CD4-positive, alpha-beta T cell (primary cell): ENCODE data around the gene FAM131A. TPM values are rescaled to one million over a fixed set of nuclear protein-coding genes. Genes with fewer than 3 reads are reported as not detected.
A peak's percentile ranks its signal among the peaks of the same experiment; 100 is the strongest.

ENCODE experiments used
- ATAC-seq: fragments of 200-7000 bp; cut with Tn5 transposase; one replicate; pipeline ENCODE4 v1.10.0; 2022; ENCODE audit warnings: mild to moderate bottlenecking; ENCODE audit not compliant: poor library complexity
- CTCF ChIA-PET: fragments of 350-600 bp; sonication (Branson Sonifier 250); formaldehyde crosslinking; loops from one replicate; lab custom pipeline; 2021; ENCODE audit warnings: antibody characterized with exemption, inconsistent platforms; lab: Charles Lee
- POLR2A ChIA-PET: fragments of 350-600 bp; sonication (Branson Sonifier 250); formaldehyde crosslinking; loops from one replicate; lab custom pipeline; 2021; ENCODE audit warnings: antibody characterized with exemption, inconsistent platforms; lab: Charles Lee
- DNase-seq, 14 experiments: peaks; one replicate each; pipeline ENCODE4 v3.0.0-alpha.2; 2013 to 2020; ENCODE audit warnings: mixed read lengths in 2 of 14
- H3K27ac ChIP-seq, 2 donors: one replicate each; pipeline versions ENCODE4 v1.5.1 to v1.7.0; 2013; ENCODE audit warnings: low read length in 2 of 2, low read depth in 1 of 2, mild to moderate bottlenecking in 1 of 2
- H3K27me3 ChIP-seq, 2 experiments: 1 replicate in 1 of 2; 2 replicates in 1 of 2; pipeline versions ENCODE4 v1.6.1 to v1.7.0; 2013; ENCODE audit warnings: low read length in 2 of 2, control low read depth in 1 of 2, mild to moderate bottlenecking in 1 of 2, moderate library complexity in 1 of 2; ENCODE audit not compliant: insufficient read depth in 2 of 2, control insufficient read depth in 1 of 2
- H3K36me3 ChIP-seq: one replicate; pipeline ENCODE4 v1.6.1; 2013; ENCODE audit warnings: low read length, control low read depth; ENCODE audit not compliant: insufficient read depth
- H3K4me1 ChIP-seq: one replicate; pipeline ENCODE4 v1.6.1; 2013; ENCODE audit warnings: low read length, control low read depth; ENCODE audit not compliant: insufficient read depth
- H3K4me3 ChIP-seq: one replicate; pipeline ENCODE4 v1.5.1; 2013; ENCODE audit warnings: mild to moderate bottlenecking, low read length, moderate library complexity
- H3K9me3 ChIP-seq, 2 experiments: 1 replicate in 1 of 2; 2 replicates in 1 of 2; pipeline versions ENCODE4 v1.6.1 to v1.7.0; 2013; ENCODE audit warnings: low read length in 2 of 2, mild to moderate bottlenecking in 2 of 2, control low read depth in 1 of 2, moderate library complexity in 1 of 2; ENCODE audit not compliant: control insufficient read depth in 1 of 2, insufficient read depth in 1 of 2
- H3K27ac Mint-ChIP-seq: one replicate; pipeline ENCODE4 v1.8.0; 2020; ENCODE audit warnings: mixed read lengths
- H3K27me3 Mint-ChIP-seq: one replicate; pipeline ENCODE4 v1.8.0; 2021; ENCODE audit warnings: mixed read lengths
- H3K36me3 Mint-ChIP-seq: one replicate; pipeline ENCODE4 v1.8.0; 2021; ENCODE audit warnings: low read depth, mixed read lengths
- H3K4me1 Mint-ChIP-seq: one replicate; pipeline ENCODE4 v1.8.0; 2021; ENCODE audit warnings: low read depth, mixed read lengths
- H3K4me3 Mint-ChIP-seq: one replicate; pipeline ENCODE4 v1.8.0; 2020; ENCODE audit warnings: mild to moderate bottlenecking, mixed read lengths
- H3K9me3 Mint-ChIP-seq: one replicate; pipeline ENCODE4 v1.8.0; 2020; ENCODE audit warnings: mixed read lengths
- CTCF ChIP-seq: fragments of 200-600 bp; IDR thresholded peaks from one replicate; pipeline ENCODE4 v1.8.0; 2022; ENCODE audit warnings: antibody characterized with exemption, mild to moderate bottlenecking
- intact Hi-C, 2 experiments: fragments of 100-400 bp; cut with DNase I in 1 of 2; cut with micrococcal nuclease in 1 of 2; formaldehyde crosslinking; loops; one replicate each; pipeline versions ENCODE4 v1.15.1 to v1.9.0; 2023 to 2025; cut with DNase I, micrococcal nuclease
- total RNA-seq, 174 experiments: library from RNA in 2 of 174; stranded (reverse) in 2 of 174; gene quantifications; one replicate each; pipeline ENCODE4 v1.2.3 and lab custom pipeline; 2021 to 2026

The FAM131A gene
- total RNA-seq, 2 experiments from 2014 or later: 10.4 to 11.0 TPM

GRCh38 chr3:184307915-184308314 is 29.5 kb upstream of the FAM131A start:
- CTCF ChIA-PET: no interaction called here
- Mint-ChIP-seq H3K9me3 (no peaks in the 10 kb centered on the region), H3K4me1 (no peaks in the 10 kb centered on the region), H3K36me3 (peaks cover 67% of the 10 kb centered on the region), H3K27ac (no peak overlapping the region), H3K4me3 (no peak overlapping the region), H3K27me3 (no peaks in the 10 kb centered on the region)
- TF ChIP-seq CTCF: no peak
- no peaks in the 10 kb centered on the region for H3K4me1 ChIP-seq
- no peaks in the 10 kb centered on the region for H3K27me3 ChIP-seq
- no peak overlapping the region for H3K27ac ChIP-seq
- no peak for DNase-seq
- H3K4me3 ChIP-seq: no peak overlapping the region
- POLR2A ChIA-PET: no interaction called here
- no peaks in the 10 kb centered on the region for H3K9me3 ChIP-seq
- no peak for ATAC-seq
- peaks cover 59% of the 10 kb centered on the region for H3K36me3 ChIP-seq
- intact Hi-C loops: no loop called here

GRCh38 chr3:184308744-184309143 is 28.7 kb upstream of the FAM131A start:
- Mint-ChIP-seq H3K27ac (no peak overlapping the region), H3K4me3 (no peak overlapping the region), H3K4me1 (no peaks in the 10 kb centered on the region), H3K9me3 (no peaks in the 10 kb centered on the region), H3K36me3 (peaks cover 58% of the 10 kb centered on the region), H3K27me3 (no peaks in the 10 kb centered on the region)
- no peak for TF ChIP-seq CTCF
- Histone ChIP-seq H3K9me3 (no peaks in the 10 kb centered on the region), H3K4me1 (peaks cover under 1% of the 10 kb centered on the region), H3K4me3 (no peak overlapping the region), H3K27ac (no peak overlapping the region), H3K36me3 (peaks cover 50% of the 10 kb centered on the region), H3K27me3 (no peaks in the 10 kb centered on the region)
- no peak for DNase-seq
- ChIA-PET CTCF (no interaction called here), POLR2A (no interaction called here)
- no peak for ATAC-seq
- intact Hi-C loops: no loop called here

- TF ChIP-seq CTCF: no peak
- intact Hi-C loops: no loop called here
- no peaks in the 10 kb centered on the region for H3K9me3 ChIP-seq
- ChIA-PET POLR2A (no interaction called here), CTCF (no interaction called here)
- H3K4me3 ChIP-seq: no peak overlapping the region
- Mint-ChIP-seq H3K4me3 (peak overlapping the region; percentile 16), H3K27ac (peak overlapping the region; percentile 67), H3K27me3 (no peaks in the 10 kb centered on the region), H3K36me3 (peaks cover 39% of the 10 kb centered on the region), H3K4me1 (peaks cover 8% of the 10 kb centered on the region), H3K9me3 (no peaks in the 10 kb centered on the region)
- no peaks in the 10 kb centered on the region for H3K27me3 ChIP-seq
- DNase-seq (no peak), ATAC-seq (no peak)
- peaks cover 22% of the 10 kb centered on the region for H3K4me1 ChIP-seq
- H3K36me3 ChIP-seq: peaks cover 26% of the 10 kb centered on the region
- no peak overlapping the region for H3K27ac ChIP-seq
Measured at GRCh38 chr3:184311633-184312032, 25.8 kb upstream of the FAM131A start.
